ENCODE results near the gene SBNO1. TPM values are rescaled to one million over a fixed set of nuclear protein-coding genes. Genes with fewer than 3 reads are reported as not detected.

The SBNO1 gene
- total RNA-seq, 1 experiment from 2014 or later = 68.7 TPM

DNA sequence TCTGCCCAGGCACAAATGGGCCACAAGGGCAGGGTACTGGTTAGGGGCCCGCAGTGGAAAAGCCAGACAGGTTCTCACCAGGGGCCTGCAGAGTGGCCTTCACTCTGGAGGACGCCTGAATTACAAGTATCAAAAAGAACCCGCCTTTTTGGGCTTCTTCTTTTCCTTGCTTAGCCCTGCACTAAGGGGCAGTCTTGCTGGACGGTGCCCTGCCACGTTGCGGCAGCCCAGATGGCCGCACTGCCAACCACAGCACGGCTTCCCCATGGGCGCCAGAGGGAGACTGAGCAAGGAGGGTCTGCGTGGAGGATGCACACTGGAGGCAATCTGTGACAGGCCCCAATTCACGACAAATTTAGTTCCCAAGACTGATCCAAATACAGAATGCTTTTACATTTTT is 74.7 kb downstream of the SBNO1 start:
- in situ Hi-C loops (cut with HindIII; ENCODE audit: low pct_unique_long_range_greater_than_20kb, low sequenced_read_pairs) = no loop called here
- Histone ChIP-seq H3K4me1 (ENCODE audit: control insufficient read depth, insufficient read depth, low read length) (no peaks in the 10 kb centered on the region), H3K9me3 (ENCODE audit: control insufficient read depth, insufficient read depth, low read depth, low read length) (no peaks in the 10 kb centered on the region), H3K27ac (ENCODE audit: low read length) (no peak overlapping the region), H3K4me3 (ENCODE audit: low read depth in 2 of 2, low read length in 2 of 2) (no peak overlapping the region), H3K36me3 (ENCODE audit: control insufficient read depth, insufficient read depth, low read length) (peaks cover 20% of the 10 kb centered on the region), H3K27me3 (ENCODE audit: control insufficient read depth, insufficient read depth, low read length) (no peaks in the 10 kb centered on the region)
- BruUV-seq (replicated peaks) = no TSS peak
- TF ChIP-seq SIN3A (IDR thresholded peaks at IDR 0.05; ENCODE audit: borderline replicate concordance, insufficient read depth, low read depth, low read length) (no peak), POLR2AphosphoS5 (IDR thresholded peaks at IDR 0.05; ENCODE audit: low read depth, low read length) (no peak), TCF7L2 (IDR thresholded peaks at IDR 0.05; ENCODE audit: low read depth, low read length) (no peak)
- TF ChIP-seq, protein P1, sequence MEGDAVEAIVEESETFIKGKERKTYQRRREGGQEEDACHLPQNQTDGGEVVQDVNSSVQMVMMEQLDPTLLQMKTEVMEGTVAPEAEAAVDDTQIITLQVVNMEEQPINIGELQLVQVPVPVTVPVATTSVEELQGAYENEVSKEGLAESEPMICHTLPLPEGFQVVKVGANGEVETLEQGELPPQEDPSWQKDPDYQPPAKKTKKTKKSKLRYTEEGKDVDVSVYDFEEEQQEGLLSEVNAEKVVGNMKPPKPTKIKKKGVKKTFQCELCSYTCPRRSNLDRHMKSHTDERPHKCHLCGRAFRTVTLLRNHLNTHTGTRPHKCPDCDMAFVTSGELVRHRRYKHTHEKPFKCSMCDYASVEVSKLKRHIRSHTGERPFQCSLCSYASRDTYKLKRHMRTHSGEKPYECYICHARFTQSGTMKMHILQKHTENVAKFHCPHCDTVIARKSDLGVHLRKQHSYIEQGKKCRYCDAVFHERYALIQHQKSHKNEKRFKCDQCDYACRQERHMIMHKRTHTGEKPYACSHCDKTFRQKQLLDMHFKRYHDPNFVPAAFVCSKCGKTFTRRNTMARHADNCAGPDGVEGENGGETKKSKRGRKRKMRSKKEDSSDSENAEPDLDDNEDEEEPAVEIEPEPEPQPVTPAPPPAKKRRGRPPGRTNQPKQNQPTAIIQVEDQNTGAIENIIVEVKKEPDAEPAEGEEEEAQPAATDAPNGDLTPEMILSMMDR (IDR thresholded peaks at IDR 0.05) = no peak
- TF ChIP-seq, protein P2, sequence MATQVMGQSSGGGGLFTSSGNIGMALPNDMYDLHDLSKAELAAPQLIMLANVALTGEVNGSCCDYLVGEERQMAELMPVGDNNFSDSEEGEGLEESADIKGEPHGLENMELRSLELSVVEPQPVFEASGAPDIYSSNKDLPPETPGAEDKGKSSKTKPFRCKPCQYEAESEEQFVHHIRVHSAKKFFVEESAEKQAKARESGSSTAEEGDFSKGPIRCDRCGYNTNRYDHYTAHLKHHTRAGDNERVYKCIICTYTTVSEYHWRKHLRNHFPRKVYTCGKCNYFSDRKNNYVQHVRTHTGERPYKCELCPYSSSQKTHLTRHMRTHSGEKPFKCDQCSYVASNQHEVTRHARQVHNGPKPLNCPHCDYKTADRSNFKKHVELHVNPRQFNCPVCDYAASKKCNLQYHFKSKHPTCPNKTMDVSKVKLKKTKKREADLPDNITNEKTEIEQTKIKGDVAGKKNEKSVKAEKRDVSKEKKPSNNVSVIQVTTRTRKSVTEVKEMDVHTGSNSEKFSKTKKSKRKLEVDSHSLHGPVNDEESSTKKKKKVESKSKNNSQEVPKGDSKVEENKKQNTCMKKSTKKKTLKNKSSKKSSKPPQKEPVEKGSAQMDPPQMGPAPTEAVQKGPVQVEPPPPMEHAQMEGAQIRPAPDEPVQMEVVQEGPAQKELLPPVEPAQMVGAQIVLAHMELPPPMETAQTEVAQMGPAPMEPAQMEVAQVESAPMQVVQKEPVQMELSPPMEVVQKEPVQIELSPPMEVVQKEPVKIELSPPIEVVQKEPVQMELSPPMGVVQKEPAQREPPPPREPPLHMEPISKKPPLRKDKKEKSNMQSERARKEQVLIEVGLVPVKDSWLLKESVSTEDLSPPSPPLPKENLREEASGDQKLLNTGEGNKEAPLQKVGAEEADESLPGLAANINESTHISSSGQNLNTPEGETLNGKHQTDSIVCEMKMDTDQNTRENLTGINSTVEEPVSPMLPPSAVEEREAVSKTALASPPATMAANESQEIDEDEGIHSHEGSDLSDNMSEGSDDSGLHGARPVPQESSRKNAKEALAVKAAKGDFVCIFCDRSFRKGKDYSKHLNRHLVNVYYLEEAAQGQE (IDR thresholded peaks at IDR 0.05; ENCODE audit: insufficient read depth in 1 of 2, low read depth in 2 of 2, low read length in 1 of 2) = no peak
- ATAC-seq (no peak), DNase-seq (ENCODE audit: low read depth, low spot score) (no peak)
- intact Hi-C loops (cut with micrococcal nuclease; ENCODE audit: unreplicated experiment) = no loop called here
- POLR2A ChIA-PET = no interaction called here
- CTCF ChIA-PET = no interaction called here

GRCh38 chr12:123288751-123289346 is 75.8 kb downstream of the SBNO1 start:
- intact Hi-C loops (cut with micrococcal nuclease; ENCODE audit: unreplicated experiment) = no loop called here
- ChIA-PET CTCF (no interaction called here), POLR2A (no interaction called here)
- no peaks in the 10 kb centered on the region for H3K4me1 ChIP-seq (ENCODE audit: control insufficient read depth, insufficient read depth, low read length)
- no peak overlapping the region for H3K4me3 ChIP-seq (ENCODE audit: low read depth in 2 of 2, low read length in 2 of 2)
- DNase-seq (ENCODE audit: low read depth, low spot score) (no peak), ATAC-seq (no peak)
- no peaks in the 10 kb centered on the region for H3K27me3 ChIP-seq (ENCODE audit: control insufficient read depth, insufficient read depth, low read length)
- no TSS peak for BruUV-seq (replicated peaks)
- no peak overlapping the region for H3K27ac ChIP-seq (ENCODE audit: low read length)
- H3K36me3 ChIP-seq (ENCODE audit: control insufficient read depth, insufficient read depth, low read length) = peaks cover 11% of the 10 kb centered on the region
- in situ Hi-C loops (cut with HindIII; ENCODE audit: low pct_unique_long_range_greater_than_20kb, low sequenced_read_pairs) = no loop called here
- TF ChIP-seq POLR2AphosphoS5 (IDR thresholded peaks at IDR 0.05; ENCODE audit: low read depth, low read length) (no peak), SIN3A (IDR thresholded peaks at IDR 0.05; ENCODE audit: borderline replicate concordance, insufficient read depth, low read depth, low read length) (no peak), TCF7L2 (IDR thresholded peaks at IDR 0.05; ENCODE audit: low read depth, low read length) (no peak)
- TF ChIP-seq, protein P1 (IDR thresholded peaks at IDR 0.05) = no peak
- TF ChIP-seq, protein P2 (IDR thresholded peaks at IDR 0.05; ENCODE audit: insufficient read depth in 1 of 2, low read depth in 2 of 2, low read length in 1 of 2) = no peak
- no peaks in the 10 kb centered on the region for H3K9me3 ChIP-seq (ENCODE audit: control insufficient read depth, insufficient read depth, low read depth, low read length)

Data from Panc1 (cell line).